ENCODE measurements around the gene FBXO33.
"Not testable (repeated sequence)": the region's sequence is repeated elsewhere in the genome, so short reads cannot be mapped to it uniquely, and the experiment has no call there.

Gene FBXO33

DNA sequence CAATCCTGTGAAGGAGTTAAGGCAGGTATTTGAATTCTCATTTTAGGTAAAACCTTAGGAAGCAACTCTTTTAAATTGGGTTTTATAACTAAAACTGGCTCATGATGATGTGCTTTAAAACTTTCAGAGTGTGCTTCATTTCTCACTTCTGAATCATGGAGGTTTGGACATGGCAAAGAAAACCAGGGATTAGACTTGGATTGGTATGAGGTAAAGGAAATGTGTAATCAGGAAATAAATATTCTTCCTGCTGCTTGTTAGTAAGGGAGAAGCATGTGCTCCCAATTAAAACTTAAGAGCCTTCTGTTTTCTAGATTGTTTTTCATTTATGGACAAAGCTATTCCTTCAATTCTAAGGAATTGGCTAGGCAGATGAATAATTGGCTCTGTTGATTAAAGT, 57.4 kb downstream of the FBXO33 start:
- in situ Hi-C loops (cut with HindIII; ENCODE audit: low sequenced_read_pairs), result no loop called here

DNA sequence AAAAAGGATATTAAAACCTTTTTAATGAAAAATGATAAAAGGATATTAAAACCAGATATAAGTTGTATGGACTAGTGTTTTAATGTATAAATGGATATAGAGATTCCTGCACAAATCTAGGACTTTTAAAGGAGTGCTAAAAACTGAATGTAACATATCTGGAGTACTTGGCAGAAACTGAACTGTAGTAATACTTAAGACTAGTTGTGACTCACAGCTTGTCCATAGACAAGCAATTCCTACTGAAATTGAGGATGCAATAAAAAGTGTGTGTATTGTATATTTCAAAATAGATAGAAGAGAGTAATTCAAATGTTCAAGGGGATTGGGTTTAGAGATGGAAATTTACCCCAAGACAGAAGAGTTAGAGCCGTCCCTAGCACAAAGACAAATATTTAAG, 59.6 kb downstream of the FBXO33 start:
- in situ Hi-C loops (cut with HindIII; ENCODE audit: low sequenced_read_pairs), result no loop called here

DNA sequence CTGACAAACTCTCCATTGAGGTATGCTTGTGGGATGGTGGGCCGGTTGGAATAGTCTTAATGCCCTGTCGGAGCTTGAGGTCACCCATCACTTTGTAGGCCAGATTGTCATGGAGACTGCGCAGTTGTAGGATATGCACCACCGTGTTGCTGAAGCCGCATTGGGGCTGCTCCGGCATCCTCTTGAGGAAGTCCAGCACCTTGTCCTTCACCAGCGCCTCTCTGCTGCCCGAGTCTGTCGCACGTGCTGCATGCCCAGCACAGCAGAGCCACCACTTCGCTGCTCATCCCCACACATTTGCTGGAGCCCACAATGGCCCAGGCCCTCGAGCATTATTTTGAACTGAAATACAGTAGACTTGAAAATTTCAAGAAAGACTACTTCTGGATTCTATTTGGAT, 61.8 kb downstream of the FBXO33 start:
- in situ Hi-C loops (cut with HindIII; ENCODE audit: low sequenced_read_pairs), result no loop called here

DNA sequence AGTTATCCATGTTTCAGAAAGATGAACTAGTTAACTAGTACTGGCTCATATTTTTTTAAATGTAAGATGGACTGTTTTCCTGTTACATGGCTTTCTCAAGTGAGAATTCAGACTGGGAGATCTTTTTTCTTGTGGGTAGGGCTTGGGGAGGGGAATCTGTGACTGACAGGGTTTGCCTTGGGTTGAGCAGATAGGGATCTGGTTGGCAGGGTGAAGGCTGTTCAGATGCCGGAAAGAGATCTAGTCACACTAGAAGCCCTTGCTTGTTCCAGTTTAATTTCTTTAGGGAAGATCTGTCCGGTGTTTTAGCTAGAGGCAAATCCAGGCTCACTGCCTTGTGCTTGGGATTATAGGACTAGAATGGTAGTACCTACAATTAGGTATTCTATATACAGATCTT, 63.2 kb downstream of the FBXO33 start:
- in situ Hi-C loops (cut with HindIII; ENCODE audit: low sequenced_read_pairs), result no loop called here

DNA sequence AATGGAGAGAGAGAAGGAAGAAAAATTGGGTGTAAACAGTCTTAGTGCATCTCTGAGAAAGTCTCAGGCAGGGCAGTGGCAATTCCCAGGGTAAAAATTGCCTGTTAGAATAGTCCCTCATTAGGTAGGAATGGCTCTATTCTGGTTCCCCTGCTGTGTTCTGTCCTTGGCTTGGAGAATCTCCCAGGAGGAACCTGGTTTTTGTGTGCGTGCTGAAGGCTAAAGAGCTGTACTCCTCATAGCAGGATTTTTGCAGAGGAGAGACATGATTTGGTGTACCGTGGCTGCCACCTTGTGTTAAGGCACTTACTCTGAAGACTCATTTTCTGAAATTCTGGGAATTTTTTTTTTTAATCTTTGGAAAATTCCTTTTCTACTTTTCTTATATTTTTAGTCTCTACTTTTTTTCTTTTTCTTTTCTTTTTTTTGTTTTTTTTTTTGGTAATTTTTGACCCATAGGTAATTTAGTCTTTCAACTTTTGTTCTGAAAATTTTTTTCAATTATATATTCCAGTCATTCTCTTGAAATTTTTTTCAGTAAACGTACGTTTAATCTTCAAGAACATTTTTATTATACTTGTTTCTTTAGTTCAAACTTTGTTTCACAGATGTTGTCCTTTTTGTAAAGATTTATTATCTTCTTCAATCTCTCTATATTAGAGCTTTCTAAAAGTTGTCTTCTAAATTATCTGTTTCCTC, 63.8 kb downstream of the FBXO33 start:
- in situ Hi-C loops (cut with HindIII; ENCODE audit: low sequenced_read_pairs), result no loop called here

DNA sequence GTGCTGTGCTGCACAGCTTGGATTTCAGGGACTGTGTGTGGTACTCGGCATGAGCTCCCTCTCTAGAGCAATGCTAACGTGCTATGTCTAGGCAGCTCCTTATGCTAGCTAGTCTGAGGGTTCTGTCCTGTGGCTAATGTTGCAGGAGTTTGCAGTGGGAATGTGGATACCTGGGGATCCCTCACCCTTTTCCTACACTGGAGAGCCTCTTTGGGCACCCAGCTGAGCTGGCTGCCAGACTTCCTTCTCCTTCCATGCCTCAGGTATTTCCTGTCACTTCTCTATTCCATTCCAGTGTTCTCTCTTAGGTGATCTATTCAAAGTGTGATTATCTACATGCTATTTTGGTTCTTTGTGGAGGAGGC, 64.9 kb downstream of the FBXO33 start:
- in situ Hi-C loops (cut with HindIII; ENCODE audit: low sequenced_read_pairs), result no loop called here

DNA sequence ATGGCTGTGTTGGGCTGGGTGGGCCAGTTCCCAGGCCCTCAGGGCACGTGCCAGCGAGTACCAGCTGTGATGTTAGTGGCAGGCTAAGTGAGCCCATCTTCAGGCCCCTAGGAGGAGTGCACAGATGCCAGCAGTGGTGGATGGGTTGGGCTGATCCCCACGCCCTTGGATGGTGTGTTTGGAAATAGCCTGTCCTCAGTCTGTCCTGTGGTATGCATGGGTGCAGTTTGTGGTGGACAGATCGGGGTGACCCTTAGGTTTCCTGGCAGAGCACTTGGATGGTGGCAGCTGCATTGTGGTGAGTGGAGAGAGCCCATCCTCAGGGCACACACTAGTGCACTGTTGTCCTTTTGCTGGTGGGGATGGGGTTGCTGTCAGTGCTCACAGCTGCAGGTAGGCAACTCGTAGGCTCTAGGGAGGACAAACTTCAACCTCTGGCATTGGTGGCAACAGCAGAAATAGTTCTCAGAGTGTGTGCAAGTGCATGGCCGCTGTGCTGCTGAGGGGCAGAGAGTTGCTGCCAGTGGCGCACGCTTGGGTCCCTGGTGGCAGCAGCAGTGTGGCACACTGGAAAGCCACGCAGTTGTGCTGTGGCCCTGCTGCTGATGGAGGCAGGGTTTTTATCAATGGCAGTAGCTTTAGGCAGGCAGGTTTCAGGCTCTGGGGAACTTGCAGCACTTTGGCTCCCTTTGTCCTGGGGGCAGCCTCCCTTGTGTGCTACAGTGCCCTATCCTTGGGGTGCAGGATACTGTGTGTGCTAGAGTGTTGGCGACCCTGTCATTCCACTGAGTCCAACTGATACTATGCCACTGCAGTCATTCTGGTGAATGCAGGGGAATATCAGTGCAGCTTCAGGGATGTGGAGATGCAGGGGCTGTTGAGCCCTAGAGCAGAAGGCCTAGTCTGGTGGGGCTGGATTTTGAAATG, 65.5 kb downstream of the FBXO33 start:
- in situ Hi-C loops (cut with HindIII; ENCODE audit: low sequenced_read_pairs), result no loop called here

DNA sequence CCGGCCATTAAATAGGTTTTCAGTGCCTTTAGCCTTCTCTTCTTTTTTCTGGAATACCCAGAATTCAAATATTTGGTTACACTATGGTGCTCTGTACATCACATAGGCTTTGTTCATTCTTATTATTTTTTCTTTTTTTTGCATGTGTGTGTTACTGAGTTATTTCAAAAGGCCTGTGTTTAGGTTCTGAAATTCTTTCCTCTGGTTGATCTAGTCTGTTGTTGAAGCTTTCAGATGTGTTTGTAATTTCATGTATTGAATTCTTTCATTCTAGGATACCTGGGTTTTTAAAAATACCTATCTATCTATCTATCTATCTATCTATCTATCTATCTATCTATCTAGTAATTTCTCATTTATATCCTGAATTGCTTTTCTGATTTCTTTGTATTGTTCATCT, 66.9 kb downstream of the FBXO33 start:
- in situ Hi-C loops (cut with HindIII; ENCODE audit: low sequenced_read_pairs), result no loop called here

DNA sequence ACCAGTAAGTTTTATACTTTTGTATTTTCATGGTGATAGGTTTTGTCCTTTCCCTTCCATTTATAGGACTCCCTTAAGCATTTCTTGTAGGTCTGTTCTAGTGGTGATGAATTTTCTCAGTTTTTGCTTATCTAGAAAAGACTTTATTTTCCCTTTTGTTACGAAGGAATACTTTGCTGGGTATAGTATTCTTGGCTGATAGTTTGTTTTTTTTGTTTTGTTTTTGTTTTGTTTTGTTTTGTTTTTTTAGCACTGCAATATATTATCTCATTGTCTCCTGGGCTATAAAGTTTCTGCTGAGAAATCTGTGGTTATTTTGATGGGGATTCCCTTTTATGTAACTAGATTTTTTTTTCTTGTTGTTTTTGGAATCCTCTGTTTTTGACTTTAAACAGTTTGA, 67.7 kb downstream of the FBXO33 start:
- in situ Hi-C loops (cut with HindIII; ENCODE audit: low sequenced_read_pairs), result no loop called here

DNA sequence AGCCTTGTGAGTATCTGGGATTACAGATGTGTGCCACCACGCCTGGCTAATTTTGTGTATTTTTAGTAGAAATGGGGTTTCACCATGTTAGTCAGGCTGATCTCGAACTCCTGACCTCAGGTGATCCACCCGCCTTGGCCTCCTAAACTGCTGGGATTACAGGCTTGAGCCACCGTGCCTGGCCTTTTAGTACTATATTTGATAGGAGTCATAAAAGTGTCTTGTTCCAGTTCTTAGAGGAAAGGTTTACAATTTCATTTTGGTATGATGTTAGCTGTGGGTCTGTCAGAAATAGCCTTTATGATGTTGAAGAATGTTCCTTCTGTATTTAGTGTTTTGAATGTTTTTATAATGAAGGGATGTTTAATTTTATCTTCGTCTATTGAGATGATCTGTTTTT, 70.7 kb downstream of the FBXO33 start:
- in situ Hi-C loops (cut with HindIII; ENCODE audit: low sequenced_read_pairs), result not testable (repeated sequence)

DNA sequence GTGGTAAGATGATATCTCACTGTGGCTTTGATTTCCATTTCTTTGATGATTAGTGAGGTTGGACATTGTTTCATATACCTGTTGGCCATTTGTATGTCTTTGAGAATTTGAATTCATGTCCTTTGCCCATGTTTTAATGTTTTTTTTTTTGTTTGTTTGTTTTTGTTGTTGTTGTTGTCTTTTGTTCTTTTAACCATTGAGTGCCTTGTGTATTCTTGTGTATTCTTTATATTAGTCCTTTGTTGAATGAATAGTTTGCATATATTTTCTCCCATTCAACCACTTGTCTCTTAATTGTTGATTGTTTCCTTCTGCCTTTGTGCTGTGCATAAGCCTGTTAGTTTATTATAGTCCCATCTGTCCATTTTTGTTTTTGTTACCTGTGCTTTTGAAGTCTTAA, 71.9 kb downstream of the FBXO33 start:
- in situ Hi-C loops (cut with HindIII; ENCODE audit: low sequenced_read_pairs), result no loop called here

DNA sequence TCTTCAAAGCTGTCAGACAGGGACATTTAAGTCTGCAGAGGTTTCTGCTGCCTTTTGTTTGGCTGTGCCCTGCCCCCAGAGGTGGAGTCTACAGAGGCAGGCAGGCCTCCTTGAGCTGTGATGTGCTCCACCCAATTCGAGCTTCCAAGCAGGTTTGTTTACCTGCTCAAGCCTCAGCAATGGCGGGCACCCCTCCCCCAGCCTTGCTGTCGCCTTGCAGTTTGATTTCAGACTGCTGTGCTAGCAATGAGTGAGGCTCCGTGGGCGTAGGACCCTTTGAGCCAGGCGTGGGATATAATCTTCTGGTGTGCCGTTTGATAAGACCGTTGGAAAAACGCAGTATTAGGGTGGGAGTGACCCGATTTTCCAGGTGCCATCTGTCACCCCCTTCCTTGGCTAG, 73.2 kb downstream of the FBXO33 start:
- in situ Hi-C loops (cut with HindIII; ENCODE audit: low sequenced_read_pairs), result not testable (repeated sequence)

DNA sequence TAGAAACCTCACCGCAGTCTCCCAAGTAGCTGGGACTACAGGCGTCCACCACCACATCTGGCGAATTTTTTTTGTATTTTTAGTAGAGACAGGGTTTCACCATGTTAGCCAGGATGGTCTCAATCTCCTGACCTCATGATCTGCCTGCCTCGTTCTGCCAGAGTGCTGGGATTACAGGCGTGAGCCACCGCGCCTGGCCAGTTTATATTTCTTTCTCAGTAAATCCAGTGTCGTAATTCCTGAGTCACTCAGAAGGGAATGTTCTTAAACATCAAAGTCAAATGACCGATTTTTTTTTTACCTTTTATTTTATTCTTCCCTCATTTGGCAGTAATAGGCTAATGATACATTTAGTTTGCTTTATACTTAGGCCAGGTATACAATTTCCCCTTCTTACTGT, 80.5 kb downstream of the FBXO33 start:
- in situ Hi-C loops (cut with HindIII; ENCODE audit: low sequenced_read_pairs), result no loop called here

DNA sequence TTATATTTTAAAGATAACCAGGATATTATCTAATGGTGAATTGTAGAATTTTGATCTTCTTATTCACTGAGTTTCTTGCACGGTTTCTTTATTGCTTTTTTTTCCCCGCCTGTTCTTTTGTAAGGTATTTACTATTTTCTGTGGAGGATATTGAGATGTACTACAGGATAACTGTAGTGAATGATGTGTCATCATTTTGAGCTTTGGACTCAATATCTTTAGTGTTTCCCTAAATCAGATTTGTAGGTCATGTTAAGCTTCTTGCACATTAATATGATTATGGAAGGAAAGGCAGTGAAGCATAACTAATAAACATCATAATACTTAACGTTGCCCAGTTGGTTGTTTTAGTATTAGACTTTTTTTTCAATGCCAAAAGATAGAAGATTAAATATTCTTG, 81.4 kb downstream of the FBXO33 start:
- in situ Hi-C loops (cut with HindIII; ENCODE audit: low sequenced_read_pairs), result no loop called here

All from DLD1 (cell line).